ENCODE data around the gene ZBTB7B.

GRCh38 chr1:155017946-155018316 lies 15.3 kb downstream of the ZBTB7B start:
- TF ChIP-seq POLR2A (IDR thresholded peaks at IDR 0.05): no peak
- no peak for TF ChIP-seq CTCF (IDR thresholded peaks at IDR 0.05)

Measured in tibial nerve (tissue), 3 donors.